T-helper 1 cell (primary cell): Measurements from ENCODE around the gene PLEKHG4.

Source experiments
- DNase-seq, 5 donors: peaks; one replicate each; pipeline ENCODE4 v3.0.0-alpha.2; 2012 to 2020
- total RNA-seq, 4 donors: gene quantifications; one replicate each; lab custom pipeline; 2026; lab: John Stamatoyannopoulos, UW

Gene PLEKHG4, protein sequence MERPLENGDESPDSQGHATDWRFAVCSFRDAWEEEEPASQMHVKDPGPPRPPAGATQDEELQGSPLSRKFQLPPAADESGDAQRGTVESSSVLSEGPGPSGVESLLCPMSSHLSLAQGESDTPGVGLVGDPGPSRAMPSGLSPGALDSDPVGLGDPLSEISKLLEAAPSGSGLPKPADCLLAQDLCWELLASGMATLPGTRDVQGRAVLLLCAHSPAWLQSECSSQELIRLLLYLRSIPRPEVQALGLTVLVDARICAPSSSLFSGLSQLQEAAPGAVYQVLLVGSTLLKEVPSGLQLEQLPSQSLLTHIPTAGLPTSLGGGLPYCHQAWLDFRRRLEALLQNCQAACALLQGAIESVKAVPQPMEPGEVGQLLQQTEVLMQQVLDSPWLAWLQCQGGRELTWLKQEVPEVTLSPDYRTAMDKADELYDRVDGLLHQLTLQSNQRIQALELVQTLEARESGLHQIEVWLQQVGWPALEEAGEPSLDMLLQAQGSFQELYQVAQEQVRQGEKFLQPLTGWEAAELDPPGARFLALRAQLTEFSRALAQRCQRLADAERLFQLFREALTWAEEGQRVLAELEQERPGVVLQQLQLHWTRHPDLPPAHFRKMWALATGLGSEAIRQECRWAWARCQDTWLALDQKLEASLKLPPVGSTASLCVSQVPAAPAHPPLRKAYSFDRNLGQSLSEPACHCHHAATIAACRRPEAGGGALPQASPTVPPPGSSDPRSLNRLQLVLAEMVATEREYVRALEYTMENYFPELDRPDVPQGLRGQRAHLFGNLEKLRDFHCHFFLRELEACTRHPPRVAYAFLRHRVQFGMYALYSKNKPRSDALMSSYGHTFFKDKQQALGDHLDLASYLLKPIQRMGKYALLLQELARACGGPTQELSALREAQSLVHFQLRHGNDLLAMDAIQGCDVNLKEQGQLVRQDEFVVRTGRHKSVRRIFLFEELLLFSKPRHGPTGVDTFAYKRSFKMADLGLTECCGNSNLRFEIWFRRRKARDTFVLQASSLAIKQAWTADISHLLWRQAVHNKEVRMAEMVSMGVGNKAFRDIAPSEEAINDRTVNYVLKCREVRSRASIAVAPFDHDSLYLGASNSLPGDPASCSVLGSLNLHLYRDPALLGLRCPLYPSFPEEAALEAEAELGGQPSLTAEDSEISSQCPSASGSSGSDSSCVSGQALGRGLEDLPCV
- 14.9 to 40.6 (median 24.9) reads per million in 4 donors for total RNA-seq

DNA sequence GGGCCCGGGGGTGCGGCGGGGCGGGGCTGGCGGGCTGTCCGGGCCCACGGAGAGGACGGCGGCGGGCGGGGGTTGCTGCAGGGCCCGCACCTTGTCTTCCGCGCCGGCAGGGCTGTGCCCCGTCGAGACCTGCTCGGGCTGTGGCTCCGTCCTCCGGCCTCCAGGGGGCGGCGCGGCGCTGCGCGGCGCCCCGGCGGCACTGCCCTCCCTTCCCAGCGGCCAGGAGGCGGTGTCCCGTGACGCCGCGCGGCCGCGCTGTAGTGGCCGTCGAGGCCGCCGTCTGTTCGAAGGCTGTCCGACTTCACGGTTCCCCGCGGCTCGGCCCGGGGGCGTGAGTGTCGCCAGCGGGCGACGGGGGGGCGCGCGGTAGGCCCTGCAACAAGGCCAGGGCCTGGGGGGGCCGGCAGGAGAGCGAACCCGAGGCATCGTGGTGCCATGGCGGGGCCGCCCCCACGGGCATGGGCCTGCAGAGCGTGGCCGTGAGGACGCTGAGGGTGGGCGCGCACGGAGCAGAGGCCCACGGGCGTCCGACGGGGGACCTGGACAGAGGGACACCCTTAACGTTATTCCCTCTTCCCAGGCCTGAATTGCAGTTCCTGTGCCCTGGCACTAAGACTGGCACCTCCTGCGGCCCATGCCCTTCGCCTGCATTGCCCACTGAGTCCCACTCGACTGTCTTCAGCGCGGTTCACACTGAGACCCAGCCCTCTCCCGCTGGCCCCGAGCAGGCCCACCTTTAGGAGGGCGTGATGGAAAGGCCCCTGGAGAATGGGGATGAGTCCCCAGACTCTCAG is at the start of gene PLEKHG4:
PLEKHG4 (plus strand) TSS at position 237 of the 794 bp plus-strand sequence; CDS start at position 750, 513 bp downstream.
- DNase-seq = peak; percentile 63 to 83 (median 69)

DNA sequence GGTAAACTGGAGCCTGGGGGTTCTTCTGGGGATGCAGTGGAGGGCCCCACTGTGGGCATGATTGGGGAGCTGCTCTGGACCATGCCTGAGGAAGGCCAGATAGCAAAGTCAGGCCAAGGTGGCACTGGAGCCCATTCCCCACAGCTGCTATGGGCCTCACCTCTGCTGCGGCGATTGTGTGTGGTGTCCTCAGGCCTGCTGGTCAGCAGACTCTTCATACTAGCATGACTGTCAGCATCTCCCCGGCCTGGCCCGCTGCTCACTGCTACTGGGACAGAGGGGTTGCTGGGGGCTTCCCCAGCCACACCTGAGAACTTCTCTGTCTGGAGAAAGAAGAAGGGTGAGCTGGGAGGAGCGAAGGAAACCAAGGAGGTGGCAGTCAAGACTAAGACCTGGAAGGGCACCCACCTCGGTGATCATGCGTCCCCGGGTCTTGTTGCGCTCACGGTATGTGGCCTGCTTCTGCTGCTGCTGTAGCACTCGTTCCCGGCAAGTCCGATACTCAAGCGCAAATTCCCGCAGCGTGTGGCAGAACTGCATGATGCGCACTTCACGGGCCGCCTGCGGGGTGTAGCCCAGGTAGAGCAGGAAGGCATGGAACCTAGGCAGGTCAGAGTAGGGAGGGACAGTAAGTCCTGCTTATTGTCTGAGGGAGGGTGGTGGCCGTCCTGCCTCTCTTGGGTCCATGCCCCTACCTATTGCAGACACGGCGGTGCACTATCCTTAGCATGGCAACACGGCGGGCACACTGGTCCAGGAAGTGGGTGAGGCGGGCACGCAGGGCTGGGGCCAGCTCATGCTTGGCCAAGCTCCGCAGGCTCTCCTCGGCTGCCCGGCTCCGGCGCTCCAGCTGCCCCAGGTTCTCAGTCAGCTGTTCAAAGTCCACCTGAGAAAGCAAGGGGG is 49.2 kb upstream of the PLEKHG4 start:
- no peak for DNase-seq

DNA sequence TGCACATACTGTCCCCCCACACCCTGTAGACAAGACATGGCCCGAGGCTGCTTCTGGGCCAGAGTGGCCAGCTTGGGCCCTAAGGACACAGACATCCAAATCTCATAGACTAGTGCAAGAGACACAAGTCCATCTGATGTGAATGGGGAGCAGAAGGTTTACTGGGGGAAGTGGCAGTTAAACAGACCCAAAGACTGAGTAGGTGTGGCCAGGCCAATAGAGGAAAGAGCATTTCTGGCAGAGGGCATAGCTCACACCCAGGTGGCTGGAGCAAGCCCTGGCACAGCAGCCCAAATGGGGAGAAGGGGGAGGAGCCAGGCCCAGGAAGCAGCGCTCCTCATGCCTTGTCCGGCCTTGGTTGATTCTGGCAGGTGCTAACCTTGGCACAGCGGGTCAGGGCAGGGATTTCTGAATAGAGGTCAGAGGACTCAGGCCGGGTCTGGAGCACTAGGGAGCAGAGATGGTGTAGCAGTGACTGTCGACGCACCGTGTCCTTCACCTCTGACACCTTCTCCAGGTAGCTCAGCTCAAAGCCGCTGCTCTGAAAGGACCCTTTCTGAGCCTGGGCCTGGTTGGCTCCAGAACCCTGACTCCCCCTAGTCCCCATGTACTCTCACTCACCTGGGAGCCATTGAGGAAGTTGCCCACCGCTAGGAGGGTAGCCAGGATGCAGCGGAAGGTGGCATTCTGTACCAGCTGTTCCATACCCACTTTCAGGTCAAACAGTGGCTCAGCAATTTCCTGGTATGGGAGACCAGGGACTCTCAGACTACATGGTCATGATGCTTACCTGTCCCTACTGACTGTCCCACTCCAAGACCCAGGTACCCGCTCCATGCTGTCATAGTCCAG is 48.3 kb upstream of the PLEKHG4 start:
- DNase-seq = no peak

DNA sequence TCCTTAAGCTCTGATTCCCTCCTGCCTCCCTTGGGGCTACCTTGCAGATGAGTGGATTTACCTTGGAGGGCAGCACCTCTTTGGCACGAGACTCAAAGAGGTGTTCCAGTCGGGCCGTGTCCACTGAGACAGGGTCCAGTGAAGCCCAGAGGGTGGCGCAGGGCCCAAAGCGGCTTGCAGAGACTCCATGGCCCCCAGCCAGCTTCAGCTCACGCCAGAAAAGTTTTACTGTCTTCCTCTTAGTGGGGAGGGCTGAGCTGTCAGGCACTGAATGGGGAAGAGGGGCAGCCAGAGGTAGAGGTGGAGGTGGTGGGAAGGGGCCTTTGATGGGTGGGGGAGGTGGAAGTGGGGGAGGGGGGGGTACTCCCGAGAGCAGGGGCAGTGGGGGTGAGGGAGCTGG is 45.7 kb upstream of the PLEKHG4 start:
- DNase-seq = no peak

DNA sequence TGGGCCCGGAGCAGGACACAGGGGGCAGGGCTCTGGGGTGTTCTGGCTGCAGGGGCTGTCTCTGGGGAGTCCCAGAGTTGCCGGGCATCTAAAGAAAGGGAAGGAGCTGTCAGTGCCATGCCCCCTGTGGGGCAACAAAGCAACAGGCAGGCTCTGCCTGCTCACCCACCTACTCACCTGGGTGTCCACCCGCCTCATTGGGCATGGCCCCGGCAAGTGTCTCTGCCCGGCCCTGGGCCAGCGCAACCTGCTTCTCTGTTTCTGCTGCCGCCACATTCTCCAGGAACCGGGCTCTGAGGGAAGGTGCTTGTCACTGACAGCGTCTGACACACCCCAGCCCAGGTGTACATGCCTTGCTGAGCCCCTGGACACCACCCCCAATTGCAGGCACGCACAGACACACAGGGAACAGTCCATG is 45.1 kb upstream of the PLEKHG4 start:
- no peak for DNase-seq

DNA sequence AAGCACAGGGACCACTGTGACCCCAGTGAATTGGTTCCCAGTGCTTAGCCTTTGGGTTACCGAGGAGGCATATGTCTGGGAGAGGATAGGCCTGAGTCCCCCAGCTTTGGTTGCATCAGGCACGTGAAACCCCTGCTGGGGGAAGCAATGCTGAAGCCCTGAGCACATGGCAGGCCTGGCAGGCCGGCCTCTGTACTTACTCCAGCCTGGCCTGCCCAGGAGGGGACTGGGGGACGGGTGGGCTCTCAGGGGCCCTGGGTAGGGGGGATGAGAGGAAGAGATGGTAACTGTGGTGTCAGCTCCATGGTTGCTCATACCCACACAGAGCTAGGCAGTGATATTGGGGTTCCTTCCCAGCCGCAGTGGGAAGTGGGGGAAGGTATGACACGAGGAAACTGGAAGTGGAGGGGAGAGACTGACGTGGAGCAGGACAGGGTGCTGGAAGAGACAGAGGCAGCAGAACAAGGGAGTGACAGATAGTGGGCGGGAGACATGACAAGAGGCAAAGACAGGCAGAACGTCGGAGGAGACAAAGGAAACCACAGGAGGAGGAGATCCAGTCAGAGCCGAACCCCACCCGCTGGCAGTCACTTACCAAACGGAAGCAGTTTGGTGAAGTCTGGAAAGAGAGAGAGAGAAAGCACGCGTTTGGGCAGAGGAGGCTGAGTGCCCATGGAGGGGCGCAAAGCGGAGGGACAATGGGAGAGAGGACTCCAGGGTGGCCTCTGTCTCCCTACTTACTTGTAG is 43.3 kb upstream of the PLEKHG4 start:
- peak; percentile 34 to 79 (median 59) for DNase-seq

DNA sequence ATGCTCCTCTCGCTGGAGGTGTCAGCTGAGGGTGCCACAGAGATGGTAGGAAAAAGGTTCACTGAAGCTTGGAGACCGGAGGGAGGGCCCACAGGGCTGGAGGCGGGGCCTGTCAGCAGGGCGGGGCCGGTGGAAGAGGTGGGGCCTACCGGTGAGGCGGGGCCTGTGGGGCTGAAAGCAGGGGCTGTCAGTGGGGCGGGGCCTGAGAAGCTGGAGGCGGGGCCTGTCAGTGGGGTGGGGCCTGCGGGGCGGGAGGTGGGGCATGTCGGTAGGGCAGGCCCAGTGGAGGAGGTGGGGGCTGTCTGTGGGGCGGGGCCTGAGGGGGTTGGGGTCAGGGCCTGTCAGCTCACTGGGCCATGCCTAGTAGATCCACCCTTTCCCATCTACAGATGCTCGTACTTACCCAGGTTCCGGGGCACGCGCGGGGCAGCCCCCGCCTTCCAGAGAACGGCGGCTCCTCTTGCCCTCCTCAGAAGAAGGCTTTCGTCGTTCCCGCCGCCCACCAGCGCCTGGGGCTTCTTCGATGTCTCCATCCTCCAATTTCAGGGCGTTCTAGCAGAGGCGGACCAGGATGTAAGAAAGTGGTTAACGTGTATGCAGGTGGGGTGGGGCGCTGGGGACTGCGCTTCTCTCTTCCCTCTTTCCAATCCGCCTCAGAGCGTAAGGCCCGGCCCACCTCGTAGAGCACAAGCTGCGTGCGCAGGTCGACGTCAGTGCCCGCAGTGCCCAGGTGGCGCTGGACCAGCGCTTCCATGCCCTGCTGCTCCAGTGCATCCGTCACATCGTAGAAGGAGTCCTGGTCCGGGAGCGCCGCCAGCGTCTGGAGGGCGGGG is 42.6 kb upstream of the PLEKHG4 start:
- peak; percentile 59 to 78 (median 75) for DNase-seq

DNA sequence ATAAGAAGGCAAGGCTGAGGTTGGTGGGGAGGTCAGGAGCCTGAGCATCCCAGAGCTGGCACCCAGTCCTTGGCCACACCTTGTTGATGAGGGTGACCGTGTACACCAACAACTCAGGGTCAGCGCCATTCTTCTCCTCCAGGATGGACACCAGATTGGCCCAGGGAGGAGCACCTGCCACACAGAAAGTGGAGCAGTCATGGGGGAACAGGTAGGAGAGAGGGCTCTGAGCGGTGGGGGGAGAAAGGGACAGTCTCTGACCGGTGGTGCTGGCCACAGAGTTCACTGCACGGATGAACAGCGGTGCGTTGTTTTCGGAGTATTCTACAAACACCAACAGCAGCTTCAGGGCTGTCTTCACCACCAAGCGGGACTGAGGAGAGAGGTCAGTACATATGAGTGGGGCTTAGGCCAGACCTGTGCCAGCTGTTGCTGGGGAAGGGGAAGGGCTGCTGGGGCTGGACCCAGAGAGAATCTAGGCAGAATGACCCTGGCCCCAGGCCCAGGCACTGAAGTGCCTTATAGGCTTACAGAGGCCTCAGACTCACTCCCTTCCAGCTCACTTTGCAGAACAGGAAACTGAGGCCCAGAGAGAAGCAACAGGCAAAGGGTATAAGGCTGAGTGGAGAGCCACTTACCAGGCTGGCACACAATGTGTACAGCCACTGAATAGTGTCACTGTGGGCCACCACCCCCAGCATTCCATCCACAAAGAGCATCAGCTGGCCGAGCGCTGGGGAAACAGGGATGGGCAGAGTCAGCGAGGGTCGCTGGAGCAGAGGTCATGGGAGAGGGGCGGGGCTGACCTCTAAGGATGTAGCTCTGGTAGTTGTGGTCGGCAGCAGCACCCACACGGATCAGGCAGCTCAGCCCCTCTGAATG is 41.7 kb upstream of the PLEKHG4 start:
- DNase-seq = no peak

DNA sequence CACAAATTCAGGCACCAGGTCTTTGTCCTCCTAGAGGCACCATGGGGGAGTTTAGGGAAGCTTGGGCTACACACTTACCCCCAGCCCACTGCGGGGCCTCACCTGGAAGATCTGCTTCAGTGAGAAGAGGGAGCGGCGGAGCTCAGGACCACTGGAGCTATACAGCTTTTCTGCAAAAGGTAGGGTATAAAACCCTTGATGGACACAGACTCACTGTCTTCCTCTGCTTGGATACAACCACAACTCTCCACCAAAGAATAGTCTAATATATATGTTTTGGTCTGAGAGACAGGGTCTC is 41.1 kb upstream of the PLEKHG4 start:
- no peak for DNase-seq

DNA sequence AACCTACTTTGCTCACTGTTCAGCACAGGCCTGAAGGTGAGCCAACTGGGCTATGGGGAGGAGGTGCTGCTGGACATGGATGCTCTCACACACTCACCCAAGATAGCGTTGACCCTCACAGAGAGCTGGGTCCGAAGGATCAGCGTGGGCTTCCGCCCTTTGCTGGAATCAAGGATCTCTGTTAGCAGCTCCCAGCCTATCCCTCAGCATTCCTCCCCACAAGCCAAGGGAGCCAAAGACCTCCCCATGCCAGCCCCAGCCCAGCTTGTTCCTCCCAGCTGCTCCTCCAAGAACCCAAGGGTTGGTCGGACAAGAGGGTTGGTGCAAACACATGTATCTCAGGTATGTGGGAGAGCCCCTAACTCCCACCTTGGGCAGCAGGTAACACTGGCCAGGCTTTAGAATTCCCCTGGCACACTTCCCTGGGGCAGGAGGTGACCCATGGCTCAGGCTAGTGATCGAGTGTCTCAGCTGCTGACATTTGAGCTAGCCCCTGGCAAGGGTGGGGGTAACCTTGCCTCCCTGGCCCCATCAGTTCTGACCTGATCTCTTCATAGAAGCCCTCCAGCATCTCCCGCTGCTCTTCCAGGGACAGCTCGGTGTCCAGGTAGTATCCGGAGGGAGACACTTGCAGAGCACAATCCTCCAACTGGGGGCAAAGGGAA is 40.4 kb upstream of the PLEKHG4 start:
- no peak for DNase-seq

DNA sequence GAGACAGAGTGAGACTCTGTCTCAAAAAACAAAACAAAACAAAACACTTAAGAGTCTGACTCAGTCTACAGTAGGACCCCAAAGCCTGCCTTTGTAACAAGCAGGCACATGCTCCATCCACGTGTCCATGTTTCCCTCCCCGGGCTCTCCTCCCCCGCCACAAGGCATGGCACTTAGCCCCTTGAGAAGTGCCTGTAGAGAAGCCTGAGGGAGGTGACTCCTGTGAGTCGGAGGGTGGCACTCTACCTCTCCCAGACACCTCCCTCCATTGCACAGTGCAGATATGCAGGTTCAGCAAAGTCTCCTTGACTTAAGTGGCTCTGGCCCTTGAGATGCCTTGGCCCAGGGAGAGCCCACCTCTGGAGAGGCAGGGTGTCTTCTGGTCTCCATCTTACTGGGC is 38.8 kb upstream of the PLEKHG4 start:
- no peak for DNase-seq

DNA sequence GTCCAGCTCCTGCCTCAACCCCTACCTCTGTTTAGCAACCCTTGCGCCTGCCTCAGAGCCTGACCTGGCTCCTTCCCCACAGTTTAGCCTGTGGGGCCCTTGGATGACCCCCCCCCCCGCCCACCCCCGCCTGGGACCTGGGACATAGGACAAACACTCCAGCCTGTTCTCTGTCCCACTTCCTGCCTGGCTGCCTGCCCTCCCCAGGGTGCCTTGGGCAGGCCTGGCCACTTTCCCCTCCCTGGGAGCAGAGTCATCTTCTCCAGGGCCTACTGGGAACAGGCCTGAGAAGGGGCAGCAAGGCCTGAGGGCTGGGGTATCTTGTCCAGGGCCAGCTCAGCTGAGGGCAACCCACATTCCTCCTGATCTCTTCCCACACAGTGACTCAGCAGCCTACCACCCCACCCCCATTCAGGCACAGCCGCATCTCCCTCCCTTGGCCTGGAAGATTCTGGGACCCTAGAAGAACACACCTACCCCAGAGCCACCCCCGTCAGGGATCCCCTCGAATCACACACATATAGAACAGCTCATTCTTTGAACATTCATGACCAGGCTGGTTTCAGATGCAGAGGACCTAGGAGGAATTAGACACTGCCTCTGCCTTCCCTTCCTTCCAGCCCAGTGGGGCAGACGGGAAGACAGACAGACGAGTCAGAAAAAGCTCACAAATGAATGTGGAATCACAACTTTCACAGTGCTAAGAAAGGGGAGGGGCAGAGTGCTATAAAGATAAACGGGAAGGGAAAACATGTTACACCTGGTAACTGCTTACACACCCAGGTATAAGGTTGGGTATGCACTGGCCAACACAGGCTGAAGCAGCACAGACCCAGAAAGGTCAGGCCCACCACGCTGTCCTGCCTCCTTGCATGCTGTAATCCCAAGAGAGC is 38.1 kb upstream of the PLEKHG4 start:
- DNase-seq = no peak

DNA sequence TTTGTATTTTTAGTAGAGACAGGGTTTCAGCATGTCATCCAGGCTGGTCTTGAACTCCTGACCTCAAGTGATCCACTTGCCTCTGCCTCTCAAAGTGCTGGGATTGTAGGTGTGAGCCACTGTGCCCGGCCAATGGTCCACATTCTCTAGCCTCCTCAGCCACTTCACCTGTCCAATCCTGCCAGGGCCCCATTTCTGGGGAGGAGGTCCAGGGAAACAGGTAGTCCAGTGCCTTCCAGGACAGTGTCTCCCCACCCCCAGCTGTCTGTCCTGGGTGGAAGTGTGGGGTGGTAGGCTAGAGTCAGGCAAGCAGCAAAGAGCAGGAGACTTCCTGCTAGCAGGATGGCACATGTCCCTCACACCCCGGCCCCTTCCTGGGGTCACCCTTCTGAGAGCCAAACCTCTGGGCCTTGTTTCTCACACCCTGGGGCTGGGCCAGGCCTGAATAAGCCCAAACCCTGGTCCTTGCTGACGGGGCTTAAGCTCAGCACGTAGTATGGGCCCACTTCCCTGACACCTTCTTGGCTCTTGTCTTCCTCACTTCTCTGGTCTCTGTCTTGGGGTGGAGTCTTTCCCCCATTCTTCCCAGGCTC is 37.1 kb upstream of the PLEKHG4 start:
- no peak for DNase-seq

DNA sequence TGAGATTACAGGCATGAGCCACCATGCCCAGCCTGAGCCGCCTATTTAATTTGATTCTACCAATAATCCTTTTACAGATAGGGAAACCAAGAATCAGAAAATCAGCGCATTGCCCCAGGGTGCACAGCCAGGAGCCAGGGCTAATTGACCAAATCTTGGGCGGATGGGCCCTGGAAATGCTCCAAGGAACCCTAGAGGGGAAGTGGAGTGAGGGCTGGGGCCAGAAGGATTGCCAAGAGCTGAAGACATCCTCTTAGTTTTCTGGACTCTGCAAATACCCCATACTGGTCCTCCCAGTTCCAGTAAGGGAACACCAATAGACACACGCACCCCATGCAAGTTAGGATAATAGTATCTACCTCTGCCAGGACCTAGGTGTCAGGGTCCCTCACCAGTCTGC is 35.9 kb upstream of the PLEKHG4 start:
- no peak for DNase-seq
